Left kidney (tissue), 8 donors: ENCODE measurements around the gene BICRAL. TPM values are rescaled to one million over a fixed set of nuclear protein-coding genes. Genes with fewer than 3 reads are reported as not detected.
"Not testable (repeated sequence)": the region's sequence is repeated elsewhere in the genome, so short reads cannot be mapped to it uniquely, and the experiment has no call there.

Experiments used
- DNase-seq: peaks from one replicate; pipeline ENCODE4 v3.0.0-alpha.2; 2013
- long read RNA-seq, 8 donors: transcript quantifications; one replicate each; lab custom pipeline, GENCODE V29; 2026
- polyA plus RNA-seq: library from polyadenylated mRNA; unstranded; fragments of 120-200 nt; gene quantifications from one replicate; pipeline ENCODE4 v1.2.1, GENCODE V29; 2013; ENCODE audit not compliant: insufficient read length

BICRAL gene
- polyA plus RNA-seq: 17.4 TPM
- long read RNA-seq, donor 1: 0 reads
- long read RNA-seq, donor 2, partial matches to known transcripts: 26 of 26 reads
- long read RNA-seq, donor 2, other reads (novel, unspliced or antisense): 0 of 26 reads
- long read RNA-seq, donor 3: 0 reads
- long read RNA-seq, donor 4, full-length matches to known transcripts: 1 of 1 reads
- long read RNA-seq, donor 4, partial matches to known transcripts: 0 of 1 reads
- long read RNA-seq, donor 4, other reads (novel, unspliced or antisense): 0 of 1 reads
- long read RNA-seq, donor 5, partial matches to known transcripts: 14 of 14 reads
- long read RNA-seq, donor 5, other reads (novel, unspliced or antisense): 0 of 14 reads
- long read RNA-seq, donor 6: 0 reads
- long read RNA-seq, donor 7, partial matches to known transcripts: 19 of 19 reads
- long read RNA-seq, donor 7, other reads (novel, unspliced or antisense): 0 of 19 reads
- long read RNA-seq, donor 8, partial matches to known transcripts: 19 of 19 reads
- long read RNA-seq, donor 8, other reads (novel, unspliced or antisense): 0 of 19 reads

DNA sequence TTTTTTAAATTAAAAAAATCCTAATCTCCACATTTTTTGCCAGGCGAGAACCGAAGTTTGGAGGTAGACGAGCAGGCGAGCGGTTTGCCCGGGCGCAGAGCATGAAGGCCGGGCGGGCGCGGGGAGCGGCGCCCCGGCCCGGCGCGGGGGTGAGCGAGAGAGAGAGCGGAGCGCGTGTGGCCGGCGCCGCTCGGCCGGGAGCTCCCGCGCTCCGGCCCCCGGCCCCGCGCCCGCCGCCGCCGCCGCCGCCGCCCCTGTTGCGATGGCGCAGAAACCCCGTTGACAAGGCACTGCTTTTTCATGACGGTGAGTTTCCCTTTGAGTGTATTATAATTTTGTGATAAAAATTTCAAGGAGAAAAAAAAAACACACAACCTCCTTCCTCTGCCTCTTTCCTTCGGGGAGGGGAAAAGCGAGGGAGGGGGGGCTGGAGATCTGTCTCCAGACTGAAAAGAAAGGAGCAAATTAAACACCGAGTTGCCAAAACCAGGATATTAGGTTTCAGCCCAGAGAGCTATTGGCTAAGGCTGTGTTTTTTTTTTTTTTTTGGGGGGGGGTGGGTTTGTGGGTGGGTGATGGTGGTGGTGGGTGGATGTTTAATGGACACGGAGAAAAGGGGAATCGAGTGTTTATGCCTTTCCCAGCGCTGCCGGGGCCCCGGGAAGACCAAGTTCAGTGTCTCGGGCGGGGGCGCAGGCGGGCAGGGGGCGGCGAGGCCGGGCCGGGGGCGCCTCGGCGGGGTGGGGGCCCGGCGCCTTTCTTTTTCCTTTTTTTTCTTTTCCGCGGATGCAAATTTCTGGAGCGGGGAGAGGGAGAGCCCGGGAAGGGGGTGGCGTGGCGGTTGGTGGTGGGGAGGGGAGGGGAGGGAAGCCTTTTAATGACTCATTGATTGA is at the start of gene BICRAL:
TSS of gene BICRAL (plus strand) at position 257 of the 893 bp plus-strand sequence. CDS start 39,971 bp downstream, outside the sequence.
- peak; percentile 86 for DNase-seq

- not testable (repeated sequence) for DNase-seq
These were observed 47.9 kb upstream of the BICRAL start for GRCh38 chr6:42733867-42734481.

GRCh38 chr6:42735976-42736375 is 45.9 kb upstream of the BICRAL start:
- DNase-seq: no peak

DNA sequence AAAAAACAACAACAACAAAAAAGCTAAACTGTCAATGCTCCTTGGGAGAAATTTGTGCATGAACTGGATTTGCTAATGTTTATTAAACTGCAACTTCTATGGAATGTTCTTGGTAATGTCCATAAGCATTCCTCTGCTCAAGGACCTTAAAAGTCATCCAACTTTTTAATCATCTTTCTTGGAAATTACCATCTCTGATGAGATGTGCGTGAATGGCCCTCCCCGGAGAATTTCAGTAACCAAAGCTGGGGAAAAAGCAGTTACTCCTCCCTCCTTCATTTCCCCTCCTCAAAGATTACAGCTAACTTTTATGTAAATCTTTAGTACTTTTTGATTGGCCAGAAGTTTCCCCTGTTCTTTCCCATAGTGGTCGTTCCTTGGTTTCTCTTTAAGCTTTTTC is 41.1 kb upstream of the BICRAL start:
- no peak for DNase-seq

DNA sequence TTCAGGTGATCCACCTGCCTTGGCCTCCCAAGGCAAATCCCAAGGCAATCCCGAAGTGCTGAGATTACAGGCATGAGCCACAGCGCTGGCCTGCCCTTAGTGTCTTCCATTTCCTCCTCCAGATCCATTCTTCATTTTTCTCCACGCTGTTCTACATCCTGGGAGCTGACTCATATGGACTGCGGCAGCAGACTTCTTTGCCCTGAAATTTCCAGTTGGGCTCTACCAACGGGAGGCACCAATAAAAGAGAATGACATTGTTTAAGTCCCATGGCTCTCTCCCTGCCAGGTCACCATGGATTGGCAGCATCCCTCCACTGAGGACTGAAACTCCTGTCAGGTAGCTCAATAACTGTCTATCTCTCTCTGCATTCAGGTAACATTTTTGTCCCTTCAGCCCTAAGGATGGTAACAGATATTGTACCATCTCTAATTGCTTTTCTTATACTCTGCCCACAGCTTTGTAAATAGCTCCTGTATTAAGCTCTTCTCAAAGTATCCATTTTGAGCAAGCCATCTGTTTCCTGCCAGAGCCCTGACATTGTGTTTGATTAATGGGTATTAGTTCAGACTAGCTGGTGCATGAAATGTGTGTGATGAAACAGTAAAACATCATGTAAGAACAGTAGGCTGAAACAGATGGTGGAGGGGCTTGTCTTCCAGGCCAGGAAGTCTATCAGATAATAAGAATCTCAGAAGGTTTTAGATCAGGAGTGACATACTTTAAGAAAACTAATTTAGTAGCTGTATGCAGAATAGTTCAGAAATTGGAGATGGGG is 39.5 kb upstream of the BICRAL start:
- no peak for DNase-seq

- no peak for DNase-seq
These were observed 37.4 kb upstream of the BICRAL start for GRCh38 chr6:42744351-42744893.

GRCh38 chr6:42745083-42745639 is 36.7 kb upstream of the BICRAL start:
- no peak for DNase-seq

DNA sequence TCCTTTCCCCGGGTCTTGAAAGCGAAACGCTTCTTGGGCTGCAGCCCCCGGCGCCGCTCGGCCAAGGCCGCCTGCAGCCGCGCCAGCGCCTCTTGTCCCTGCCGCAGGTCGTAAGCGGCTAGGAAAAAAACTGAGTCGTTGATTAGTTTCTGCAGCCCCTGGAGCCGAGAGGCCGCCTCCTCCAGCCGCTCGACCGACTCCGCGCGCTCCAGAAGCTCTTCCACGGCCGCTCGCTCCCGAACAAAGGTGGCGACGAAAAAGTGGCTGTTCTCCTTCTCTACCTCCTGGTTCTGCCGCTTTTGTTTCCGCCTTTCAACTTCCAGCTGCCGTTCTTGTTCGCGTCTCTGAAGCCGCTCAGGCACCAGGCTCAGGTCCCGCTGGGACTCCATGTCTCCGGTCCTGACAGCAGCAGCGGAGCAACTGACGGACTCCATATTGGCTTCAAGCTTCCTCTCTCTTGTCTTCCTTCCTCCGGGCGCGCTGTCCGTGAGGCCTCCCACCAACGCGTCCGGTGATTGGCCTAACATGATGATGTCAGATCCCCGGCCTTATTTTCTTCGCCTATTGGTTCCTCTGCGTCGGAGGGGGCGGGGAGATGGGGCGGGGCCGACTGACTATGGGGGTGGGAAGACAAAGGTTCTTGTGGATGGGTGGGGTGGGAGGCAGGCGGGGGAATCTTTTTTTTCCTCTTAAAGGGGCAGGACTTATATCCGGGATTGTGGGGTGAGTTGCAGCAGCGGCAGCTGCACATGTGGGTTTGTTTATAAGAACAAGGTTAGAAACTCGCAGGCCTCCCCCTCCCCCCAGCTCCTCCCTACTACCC is 36.0 kb upstream of the BICRAL start, which contains the start of gene TBCC:
TSS of gene TBCC (minus strand) at position 464 of the 823 bp plus-strand sequence. CDS start at position 434, 30 bp downstream.
- peak; percentile 99 for DNase-seq

GRCh38 chr6:42746463-42747391 is 35.1 kb upstream of the BICRAL start:
- DNase-seq: peak; percentile 84

- no peak for DNase-seq
These were observed 33.5 kb upstream of the BICRAL start for GRCh38 chr6:42748203-42748898.

DNA sequence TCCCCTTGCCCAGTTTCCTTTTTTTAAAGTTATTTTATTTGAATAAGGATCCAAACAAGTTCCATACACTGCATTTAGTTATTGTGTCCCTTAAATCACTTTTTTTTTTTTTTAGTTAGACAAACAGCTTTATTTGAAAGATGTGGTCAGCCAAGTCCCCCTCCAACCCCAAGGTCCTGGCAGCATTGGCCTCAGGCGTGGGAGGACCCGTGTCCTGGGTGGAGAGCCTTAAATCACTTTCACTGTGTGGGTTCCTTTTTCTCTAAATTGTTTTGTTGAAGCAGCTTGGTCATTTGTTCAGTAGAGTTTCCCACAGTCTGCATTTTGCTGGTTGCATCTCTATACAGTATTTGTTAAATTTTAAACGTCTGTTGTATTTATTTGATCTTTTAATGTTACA is 30.8 kb upstream of the BICRAL start:
- no peak for DNase-seq

DNA sequence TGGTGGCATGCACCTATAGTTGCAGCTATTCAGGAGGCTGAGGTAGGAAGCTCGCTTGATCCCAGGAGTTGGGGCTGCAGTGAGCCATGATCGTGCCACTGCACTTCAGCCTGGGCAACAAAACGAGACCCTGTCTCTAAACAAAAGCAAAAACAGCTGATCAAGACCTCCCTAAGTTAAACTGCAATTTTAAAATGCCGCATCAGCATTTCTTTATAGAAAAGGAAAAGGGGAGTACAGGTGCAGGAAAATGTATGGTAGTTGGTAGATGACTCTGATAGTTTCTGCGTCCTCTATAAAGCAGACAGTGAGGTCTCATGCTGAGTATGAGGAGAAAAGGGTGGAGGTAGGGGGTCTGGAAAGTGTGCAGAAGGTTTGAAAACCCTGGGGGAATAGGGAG is 27.1 kb upstream of the BICRAL start:
- no peak for DNase-seq

DNA sequence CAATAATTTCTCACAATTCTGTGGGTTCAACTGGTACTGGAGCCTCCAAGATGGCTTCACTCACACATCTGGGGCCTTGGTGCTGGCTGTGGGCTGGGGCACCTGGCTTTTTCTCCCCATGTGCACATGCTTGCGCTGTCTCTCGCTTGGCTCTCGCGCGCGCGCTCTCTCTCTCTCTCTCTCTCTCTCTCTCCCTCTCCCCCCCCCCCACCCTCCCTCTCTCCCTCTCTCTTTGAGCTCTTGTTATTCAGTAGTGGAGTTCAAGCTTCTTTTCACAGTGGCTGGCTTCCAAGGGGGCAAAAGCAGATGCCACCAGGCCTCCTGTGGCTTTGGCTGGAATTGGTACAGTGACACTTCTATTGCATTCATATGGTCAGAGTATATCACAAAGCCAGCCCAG is 25.1 kb upstream of the BICRAL start:
- DNase-seq: no peak

- no peak for DNase-seq
These were observed 23.0 kb upstream of the BICRAL start for GRCh38 chr6:42758756-42759430.

DNA sequence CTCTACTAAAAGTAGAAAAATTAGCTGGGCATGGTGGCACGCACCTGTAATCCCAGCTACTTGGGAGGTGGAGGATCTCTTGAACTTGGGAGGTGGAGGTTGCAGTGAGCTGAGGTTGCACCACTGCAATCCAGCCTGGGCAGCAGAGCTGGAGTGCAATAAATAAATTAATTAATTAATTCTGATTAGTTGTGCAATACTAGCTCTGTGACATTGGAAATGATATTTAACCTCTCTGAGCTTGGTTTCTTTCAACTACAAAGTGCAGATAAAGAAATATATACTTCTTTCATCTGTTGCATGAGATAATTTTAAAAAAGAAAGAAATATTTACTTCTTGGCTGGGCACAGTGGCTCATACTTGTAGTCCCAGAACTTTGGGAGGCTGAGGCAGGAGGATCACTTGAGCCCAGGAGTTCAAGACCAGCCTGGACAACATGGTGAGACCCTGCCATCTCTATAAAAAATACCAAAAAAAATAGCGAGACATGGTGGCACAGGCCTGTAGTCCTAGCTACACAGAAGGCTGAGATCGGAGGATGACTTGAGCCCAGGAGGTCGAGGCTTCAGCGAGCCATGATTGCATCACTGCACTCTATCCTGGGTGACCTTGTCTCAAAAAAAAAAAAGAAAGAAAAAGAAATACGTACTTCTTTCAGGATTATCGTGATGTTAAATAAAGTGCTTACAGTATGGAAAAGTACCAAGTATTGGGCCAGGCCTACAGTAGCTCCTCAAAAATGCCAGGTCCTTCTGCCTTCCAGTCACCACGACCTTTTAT is 20.4 kb upstream of the BICRAL start:
- no peak for DNase-seq

DNA sequence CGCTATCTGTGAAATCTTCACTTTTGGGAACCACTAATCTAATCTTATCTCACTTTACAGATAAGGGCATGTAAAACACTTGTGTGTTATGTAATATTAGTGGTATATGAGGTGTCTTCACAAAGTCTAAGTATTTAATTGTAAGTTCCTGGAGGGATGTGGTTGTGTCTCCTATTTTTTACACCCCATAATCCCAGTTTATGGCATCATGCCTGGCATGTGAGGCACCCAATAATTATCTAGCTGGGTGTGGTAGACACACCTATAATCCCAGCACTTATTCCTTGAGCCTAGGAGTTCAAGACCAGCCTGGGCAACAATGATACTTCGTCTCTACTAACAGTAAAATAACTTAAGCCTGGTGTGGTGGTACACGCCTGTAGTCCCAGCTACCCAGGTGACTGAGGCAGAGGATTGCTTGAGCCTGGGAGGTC is 19.4 kb upstream of the BICRAL start:
- DNase-seq: no peak
